HG02943 (cell line): ENCODE measurements around the gene PRKCZ.
"Not testable (repeated sequence)": the region's sequence is repeated elsewhere in the genome, so short reads cannot be mapped to it uniquely, and the experiment has no call there.

Experiments used
- ATAC-seq: cut with Tn5 transposase; IDR thresholded peaks from one replicate; pipeline ENCODE4 v1.9.1; 2021; ENCODE audit warnings: mild to moderate bottlenecking, low read depth, moderate library complexity; ENCODE audit not compliant: unreplicated experiment

Gene PRKCZ

GRCh38 chr1:2110738-2111673, 60.8 kb downstream of the PRKCZ start:
- no peak for ATAC-seq

DNA sequence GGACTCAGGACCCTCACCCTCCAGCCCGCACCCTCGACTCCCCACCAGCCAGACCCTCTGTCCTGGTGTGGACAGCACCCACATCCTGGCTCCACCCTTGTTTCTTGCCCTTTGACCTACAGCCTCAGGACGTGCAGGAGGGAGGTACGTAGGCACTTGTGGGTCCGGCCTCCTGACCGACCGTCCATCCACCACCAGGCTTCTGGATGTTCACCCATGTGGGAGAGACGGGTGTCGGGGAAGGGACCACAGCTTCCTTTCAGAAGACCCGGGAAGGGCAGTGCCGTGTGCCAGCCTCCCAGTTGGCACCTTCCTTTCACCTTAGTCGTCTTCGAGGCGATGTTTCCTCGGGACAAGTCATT, 61.4 kb downstream of the PRKCZ start:
- ATAC-seq: no peak

DNA sequence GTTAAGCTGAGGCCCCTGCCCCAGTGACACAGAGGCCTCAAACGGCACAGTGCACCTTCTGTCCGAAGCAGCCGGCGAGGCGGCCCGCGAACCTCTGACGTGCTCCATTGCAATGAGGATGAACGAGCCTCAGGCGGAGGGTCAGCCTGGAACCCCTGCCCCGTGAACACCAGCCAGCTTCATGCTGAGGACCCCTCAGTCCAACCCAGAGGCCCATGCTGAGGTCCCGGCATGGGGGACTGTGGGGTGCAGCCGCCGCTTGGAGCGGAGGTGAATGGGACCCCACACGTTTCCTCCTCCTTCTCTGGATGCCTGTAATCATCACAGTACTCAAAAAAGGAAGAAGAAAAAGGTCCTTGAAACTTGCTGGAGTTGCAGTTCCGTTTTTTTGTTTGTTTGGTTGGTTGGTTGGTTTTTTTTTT, 62.1 kb downstream of the PRKCZ start:
- no peak for ATAC-seq

GRCh38 chr1:2113620-2114135, 63.5 kb downstream of the PRKCZ start:
- ATAC-seq: no peak

- ATAC-seq: not testable (repeated sequence)
These were observed 64.4 kb downstream of the PRKCZ start for GRCh38 chr1:2114635-2115007.

- no peak for ATAC-seq
These were observed 64.9 kb downstream of the PRKCZ start for GRCh38 chr1:2115008-2115641.

DNA sequence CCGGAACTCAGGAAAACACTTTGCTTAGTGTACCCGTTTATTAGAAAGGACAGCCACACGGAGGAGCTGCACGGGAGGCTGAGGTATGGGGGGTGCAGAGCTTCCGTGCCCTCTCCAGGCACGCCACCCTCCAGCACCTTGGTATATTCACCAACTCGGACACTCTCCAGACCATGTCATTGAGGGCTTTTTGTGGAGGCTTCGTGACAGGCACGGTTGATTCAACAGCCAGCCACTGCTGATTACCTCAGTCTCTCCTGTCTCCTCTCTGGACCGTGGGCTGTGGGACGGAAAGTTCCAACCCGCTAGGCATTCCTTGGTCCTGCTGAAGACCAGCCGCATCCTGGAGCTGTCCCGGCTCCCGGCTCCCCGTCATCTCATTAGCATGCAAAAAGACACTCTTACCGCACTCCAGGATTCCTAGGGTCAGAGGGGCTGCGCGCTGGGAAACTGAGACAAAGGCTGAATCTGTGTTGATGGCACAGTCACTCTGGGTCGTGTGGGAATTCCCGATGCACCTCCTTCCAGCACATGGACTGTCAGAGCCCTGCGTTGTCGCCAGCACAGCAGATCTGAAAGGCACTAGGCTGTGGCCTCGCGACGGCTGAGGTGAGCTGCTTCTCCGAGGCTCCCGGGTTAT, 65.6 kb downstream of the PRKCZ start:
- no peak for ATAC-seq

- ATAC-seq: no peak
These were observed 69.7 kb downstream of the PRKCZ start for GRCh38 chr1:2119886-2120285.

DNA sequence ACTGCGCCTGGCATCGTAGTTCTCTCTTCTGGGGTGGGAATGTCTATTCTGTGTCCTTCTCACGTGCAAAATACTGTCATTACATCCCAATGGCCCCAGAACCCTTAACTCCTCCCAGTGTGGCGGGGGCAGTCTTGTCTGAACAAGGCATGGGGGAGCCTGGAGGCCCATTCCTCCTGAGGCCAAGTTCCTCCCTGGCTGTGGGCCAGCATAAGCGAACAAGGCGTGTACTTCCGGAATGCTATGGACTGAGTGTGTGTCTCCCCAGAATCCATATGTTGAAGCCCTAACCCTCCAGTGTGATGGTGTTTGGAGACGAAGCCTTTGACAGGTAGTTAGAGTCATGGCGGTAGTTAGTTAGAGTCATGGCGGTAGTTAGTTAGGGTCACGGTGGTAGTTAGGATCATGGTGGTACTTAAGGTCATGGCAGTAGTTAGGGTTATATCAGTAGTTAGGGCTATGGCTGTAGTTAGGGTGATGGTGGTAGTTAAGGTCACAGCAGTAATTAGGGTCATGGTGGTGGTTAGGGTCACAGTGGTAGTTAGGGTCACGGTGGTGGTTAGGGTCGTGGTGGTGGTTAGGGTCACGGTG, 71.0 kb downstream of the PRKCZ start:
- no peak for ATAC-seq

GRCh38 chr1:2121794-2122193, 71.6 kb downstream of the PRKCZ start:
- ATAC-seq: not testable (repeated sequence)

GRCh38 chr1:2124446-2125198, 74.4 kb downstream of the PRKCZ start:
- no peak for ATAC-seq

GRCh38 chr1:2125350-2126211, 75.4 kb downstream of the PRKCZ start:
- no peak for ATAC-seq

GRCh38 chr1:2126331-2127186, 76.3 kb downstream of the PRKCZ start:
- ATAC-seq: no peak

DNA sequence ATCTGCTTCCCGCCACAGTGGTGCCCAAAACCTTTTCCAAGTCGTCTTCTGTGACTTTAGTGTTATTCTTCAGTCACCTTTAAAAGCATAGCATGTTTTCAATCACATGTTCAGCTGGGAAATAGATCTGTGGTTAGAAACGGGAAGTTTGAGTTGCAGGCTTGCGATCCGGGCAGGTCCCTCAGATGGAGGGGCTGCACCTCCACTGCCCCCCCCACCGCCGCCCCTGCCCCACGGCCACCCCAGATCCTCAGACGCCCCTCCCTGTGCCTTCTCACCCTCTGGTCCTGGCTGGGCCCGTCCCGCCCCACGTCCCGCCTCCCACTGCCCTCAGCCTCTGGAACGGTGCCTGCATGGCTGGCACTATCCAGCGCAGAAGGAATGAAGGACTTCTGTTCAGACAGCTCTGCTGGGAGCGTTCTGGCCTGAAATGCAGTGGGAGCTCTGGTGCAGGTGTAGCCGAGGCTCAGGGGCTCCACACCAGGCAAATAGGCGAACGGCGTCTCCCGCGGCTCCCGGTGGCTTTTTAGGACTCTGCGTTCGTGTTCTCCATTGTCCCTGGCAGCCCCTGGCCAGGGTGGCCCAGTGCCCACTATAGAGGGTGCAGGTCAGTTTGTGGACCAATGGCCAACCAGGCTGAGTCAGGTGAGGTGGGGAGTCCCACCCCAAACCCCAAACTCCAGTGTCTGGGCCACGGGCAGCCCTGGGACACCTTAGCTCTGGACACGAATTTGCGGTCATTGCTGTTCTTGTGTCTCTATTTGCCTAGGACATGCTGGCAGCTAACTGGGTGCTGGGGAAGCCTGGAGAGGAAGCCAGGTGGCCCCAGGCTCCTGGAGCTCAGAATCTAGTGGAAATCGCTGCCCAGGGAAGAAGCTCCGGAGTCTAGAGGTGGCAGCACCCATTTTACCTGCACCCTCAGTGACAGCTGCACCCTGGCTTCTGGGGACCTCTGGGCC, 77.3 kb downstream of the PRKCZ start:
- ATAC-seq: no peak

DNA sequence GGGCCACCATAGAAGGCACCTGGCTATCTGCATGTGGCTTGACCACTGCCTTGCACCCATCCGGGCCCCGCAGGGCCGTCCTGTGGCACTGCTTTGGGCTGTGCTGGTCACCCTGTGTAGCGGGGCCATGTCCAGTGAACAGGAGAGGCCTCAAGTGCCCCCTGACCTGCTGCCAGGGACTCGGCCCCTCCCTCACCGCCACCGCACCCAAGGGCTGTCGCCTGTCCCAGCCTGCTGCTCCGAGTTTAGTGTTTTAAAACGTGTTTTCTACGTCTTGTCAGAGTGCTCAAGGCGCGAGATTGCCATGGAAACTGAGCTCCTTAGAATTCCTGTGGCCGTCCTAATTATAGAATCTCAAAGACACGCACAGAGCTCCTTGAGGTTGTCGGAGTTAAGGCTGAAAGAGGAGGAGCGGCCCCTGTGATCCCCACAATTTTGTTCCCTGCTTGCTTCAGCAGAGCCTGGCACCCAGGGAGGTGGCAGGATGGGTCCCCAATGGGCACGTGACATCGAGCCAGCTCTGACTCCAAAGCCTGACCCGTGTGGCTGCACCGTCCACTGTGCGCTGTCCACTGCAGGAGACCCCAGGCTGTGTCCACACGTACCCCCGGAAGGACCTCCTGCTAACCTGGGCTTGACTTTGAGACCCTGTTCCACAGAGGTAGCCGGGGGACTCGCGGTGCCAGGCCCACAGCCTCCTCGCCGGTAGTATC, 78.1 kb downstream of the PRKCZ start:
- no peak for ATAC-seq

- no peak for ATAC-seq
These were observed 79.2 kb downstream of the PRKCZ start for GRCh38 chr1:2129256-2129943.
